Fibroblast of pulmonary artery (primary cell): ENCODE results near the gene KIF2B.
"Not testable (repeated sequence)": the region's sequence is repeated elsewhere in the genome, so short reads cannot be mapped to it uniquely, and the experiment has no call there.

Experiments used
- DNase-seq: peaks from one replicate; pipeline ENCODE4 v3.0.0-alpha.2; 2010; ENCODE audit warnings: low read depth
- H3K4me3 ChIP-seq: replicated peaks from 2 replicates; pipeline ENCODE4 v1.5.1; 2011; ENCODE audit warnings: low read depth, mild to moderate bottlenecking, control low read depth, low read length, moderate library complexity
- TF ChIP-seq, protein P1 (sequence below): IDR thresholded peaks from 2 replicates; pipeline ENCODE4 v1.5.1; 2011; ENCODE audit warnings: mild to moderate bottlenecking, control low read depth, low read length, inconsistent platforms; ENCODE audit errors: missing control alignments

KIF2B gene

DNA sequence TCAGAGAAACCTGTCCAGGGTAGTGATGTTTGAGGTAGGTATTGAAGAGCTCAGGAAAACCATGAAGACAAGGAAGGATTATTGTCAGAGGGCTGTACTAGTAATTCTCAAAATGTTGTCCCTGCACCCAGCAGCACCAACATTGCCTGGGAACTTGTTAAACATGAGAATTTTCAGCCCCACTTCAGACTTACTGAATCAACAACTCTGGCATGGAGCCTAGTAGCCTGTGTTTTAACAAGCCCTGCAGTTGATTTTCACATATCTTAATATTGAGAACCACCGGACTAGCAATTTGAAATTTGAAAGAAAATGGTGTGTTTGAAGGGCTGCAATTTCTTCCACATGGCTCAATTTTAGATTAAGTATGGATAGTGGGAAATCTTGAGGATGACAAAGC, 2.8 kb upstream of the KIF2B start:
- no peak overlapping the region for H3K4me3 ChIP-seq
- TF ChIP-seq, protein P1, sequence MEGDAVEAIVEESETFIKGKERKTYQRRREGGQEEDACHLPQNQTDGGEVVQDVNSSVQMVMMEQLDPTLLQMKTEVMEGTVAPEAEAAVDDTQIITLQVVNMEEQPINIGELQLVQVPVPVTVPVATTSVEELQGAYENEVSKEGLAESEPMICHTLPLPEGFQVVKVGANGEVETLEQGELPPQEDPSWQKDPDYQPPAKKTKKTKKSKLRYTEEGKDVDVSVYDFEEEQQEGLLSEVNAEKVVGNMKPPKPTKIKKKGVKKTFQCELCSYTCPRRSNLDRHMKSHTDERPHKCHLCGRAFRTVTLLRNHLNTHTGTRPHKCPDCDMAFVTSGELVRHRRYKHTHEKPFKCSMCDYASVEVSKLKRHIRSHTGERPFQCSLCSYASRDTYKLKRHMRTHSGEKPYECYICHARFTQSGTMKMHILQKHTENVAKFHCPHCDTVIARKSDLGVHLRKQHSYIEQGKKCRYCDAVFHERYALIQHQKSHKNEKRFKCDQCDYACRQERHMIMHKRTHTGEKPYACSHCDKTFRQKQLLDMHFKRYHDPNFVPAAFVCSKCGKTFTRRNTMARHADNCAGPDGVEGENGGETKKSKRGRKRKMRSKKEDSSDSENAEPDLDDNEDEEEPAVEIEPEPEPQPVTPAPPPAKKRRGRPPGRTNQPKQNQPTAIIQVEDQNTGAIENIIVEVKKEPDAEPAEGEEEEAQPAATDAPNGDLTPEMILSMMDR: no peak

DNA sequence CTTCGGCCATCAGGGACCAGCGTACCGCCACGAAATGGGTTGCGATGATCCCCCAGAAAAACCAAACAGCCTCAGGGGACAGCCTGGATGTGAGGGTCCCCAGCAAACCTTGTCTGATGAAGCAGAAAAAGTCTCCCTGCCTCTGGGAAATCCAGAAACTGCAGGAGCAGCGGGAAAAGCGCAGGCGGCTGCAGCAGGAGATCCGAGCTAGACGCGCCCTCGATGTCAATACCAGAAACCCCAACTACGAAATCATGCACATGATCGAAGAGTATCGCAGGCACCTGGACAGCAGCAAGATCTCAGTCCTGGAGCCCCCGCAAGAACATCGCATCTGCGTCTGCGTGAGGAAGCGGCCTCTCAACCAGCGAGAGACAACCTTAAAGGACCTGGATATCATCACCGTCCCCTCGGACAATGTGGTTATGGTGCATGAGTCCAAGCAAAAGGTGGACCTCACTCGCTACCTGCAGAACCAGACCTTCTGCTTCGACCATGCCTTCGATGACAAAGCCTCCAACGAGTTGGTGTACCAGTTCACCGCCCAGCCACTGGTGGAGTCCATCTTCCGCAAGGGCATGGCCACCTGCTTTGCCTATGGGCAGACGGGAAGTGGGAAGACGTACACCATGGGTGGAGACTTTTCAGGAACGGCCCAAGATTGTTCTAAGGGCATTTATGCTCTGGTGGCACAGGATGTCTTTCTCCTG, 769 bp downstream of the KIF2B start:
- TF ChIP-seq, protein P1: no peak
- DNase-seq: no peak

More for the DNA sequence above, 2.8 kb upstream of the KIF2B start:
- no peak for DNase-seq

DNA sequence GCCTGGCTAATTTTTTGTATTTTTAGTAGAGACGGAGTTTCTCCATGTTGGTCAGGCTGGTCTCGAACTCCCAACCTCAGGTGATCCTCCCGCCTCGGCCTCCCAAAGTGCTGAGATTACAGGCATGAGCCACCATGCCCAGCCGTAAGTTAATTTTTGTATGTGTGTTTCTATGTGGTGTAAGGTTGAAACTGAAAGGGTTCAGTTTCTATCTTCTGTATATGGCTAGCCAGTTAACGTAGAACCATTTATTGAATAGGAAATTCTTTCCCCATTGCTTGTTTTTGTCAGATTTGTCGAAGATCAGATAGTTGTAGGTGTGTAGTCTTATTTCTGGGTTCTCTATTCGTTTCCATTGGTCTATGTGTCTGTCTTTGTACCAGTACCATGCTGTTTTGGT, 12.0 kb downstream of the KIF2B start:
- H3K4me3 ChIP-seq: not testable (repeated sequence)

More for the DNA sequence above, 769 bp downstream of the KIF2B start:
- no peak overlapping the region for H3K4me3 ChIP-seq

DNA sequence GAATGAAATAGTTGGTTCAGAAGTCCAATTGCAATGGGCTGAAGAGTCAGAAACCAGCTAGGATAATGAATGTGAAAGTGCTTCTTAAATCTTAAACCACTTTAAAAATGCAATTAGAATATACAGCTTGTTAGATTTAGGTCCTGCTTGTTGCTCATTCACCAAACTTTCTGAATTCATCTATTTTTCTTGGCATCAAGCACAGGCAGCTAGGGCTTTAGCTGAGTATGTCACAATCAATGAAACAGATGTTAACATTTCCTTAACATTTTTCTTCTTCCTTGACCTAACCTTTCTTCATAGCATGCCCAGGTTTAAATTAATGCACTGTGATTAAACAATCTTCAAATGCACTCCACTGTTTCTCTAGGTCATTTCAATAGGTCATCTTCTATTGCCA, 14.4 kb downstream of the KIF2B start:
- no peak for DNase-seq
- H3K4me3 ChIP-seq: no peak overlapping the region
- TF ChIP-seq, protein P1: no peak

More for the DNA sequence above, 12.0 kb downstream of the KIF2B start:
- DNase-seq: not testable (repeated sequence)

DNA sequence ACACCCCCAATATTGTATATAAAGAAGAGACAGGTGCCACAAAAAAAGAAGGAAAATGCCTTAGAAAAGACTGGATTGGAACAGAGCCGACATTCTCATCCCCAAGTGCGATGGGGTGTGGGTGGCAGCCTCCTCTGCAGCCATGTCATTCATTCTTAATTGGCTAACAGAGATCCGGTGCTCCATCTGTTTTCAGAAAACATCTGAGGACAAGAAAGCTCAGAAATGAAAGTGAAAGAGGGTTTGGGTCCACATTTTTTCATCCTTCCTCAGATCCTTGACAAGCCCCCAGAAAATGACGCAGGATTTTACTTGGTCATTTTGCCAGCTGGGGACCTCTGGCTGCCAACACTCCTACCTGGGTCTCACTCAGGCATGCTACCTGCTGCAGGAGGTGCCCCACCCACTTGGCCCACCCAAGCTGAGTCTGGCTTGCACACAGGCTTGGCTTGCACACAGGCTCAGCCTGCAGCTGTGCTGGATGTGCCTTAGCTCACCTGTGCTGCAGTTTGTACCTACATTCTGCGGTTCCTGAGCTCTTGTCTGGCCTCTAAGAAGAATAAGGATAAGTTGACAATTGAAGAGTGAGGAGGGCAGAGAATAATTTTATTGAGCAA, 21.9 kb downstream of the KIF2B start:
- TF ChIP-seq, protein P1: no peak
- no peak for DNase-seq
- no peak overlapping the region for H3K4me3 ChIP-seq

DNA sequence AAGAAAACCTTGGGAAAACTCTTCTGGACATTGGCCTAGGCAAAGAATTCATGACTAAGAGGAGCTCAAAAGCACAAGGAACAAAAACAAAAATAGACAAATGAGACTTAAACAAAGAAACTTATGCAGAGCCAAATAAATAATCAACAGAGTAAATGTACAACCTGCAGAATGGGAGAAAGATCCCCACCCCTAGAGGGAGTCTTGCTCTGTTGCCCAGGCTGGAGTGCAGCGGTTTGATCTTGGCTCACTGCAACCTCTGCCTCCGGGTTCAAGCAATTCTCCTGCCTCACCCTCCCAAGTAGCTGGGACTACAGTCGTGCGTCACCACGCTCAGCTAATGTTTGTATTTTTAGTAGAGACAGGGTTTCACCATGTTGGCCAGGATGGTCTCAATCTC, 48.4 kb downstream of the KIF2B start:
- H3K4me3 ChIP-seq, DNase-seq: not testable (repeated sequence)
